UCSD-AML1 (cell line): Measurements from ENCODE around the gene MYO7B.
A peak's percentile ranks its signal among the peaks of the same experiment; 100 is the strongest.

Source experiments
- DNase-seq: peaks from one replicate; lab custom pipeline; 2025; ENCODE audit not compliant: unreplicated experiment; lab: John Stamatoyannopoulos, UW

The MYO7B gene

GRCh38 chr2:127635380-127636237 lies 100.1 kb downstream of the MYO7B start:
- DNase-seq, result no peak

- DNase-seq, result no peak
Observed at GRCh38 chr2:127636248-127637235, 101.1 kb downstream of the MYO7B start.

- DNase-seq, result no peak
Observed at GRCh38 chr2:127637236-127637630, 101.8 kb downstream of the MYO7B start.

- peak; percentile 39 for DNase-seq
Observed at GRCh38 chr2:127637725-127638252, 102.3 kb downstream of the MYO7B start.

- DNase-seq, result no peak
Observed at GRCh38 chr2:127638361-127639110, 103.1 kb downstream of the MYO7B start.

- DNase-seq, result no peak
Observed at GRCh38 chr2:127639111-127639474, 103.6 kb downstream of the MYO7B start.

- DNase-seq, result no peak
Observed at GRCh38 chr2:127640082-127641072, 104.9 kb downstream of the MYO7B start.

GRCh38 chr2:127641133-127641532 lies 105.7 kb downstream of the MYO7B start:
- no peak for DNase-seq

- peak; percentile 67 for DNase-seq
Observed at GRCh38 chr2:127641846-127642507, 106.5 kb downstream of the MYO7B start.

GRCh38 chr2:127642706-127643438 lies 107.4 kb downstream of the MYO7B start:
- DNase-seq, result no peak

GRCh38 chr2:127643439-127644065 lies 108.1 kb downstream of the MYO7B start:
- DNase-seq, result no peak

GRCh38 chr2:127644066-127645025 lies 108.9 kb downstream of the MYO7B start:
- DNase-seq, result no peak

GRCh38 chr2:127645026-127645394 lies 109.5 kb downstream of the MYO7B start:
- DNase-seq, result no peak

GRCh38 chr2:127645395-127646291 lies 110.2 kb downstream of the MYO7B start, which contains the start of gene GPR17:
GPR17 (plus strand) TSS chr2:127646153; CDS start chr2:127650736, 4,583 bp downstream.
- no peak for DNase-seq

GRCh38 chr2:127646487-127647241 lies 111.2 kb downstream of the MYO7B start:
- DNase-seq, result no peak
